GF-D8 (cell line): Measurements from ENCODE around the gene MRPL24.

Source experiments
- DNase-seq: peaks from one replicate; lab custom pipeline; 2025; lab: John Stamatoyannopoulos, UW

MRPL24 gene

DNA sequence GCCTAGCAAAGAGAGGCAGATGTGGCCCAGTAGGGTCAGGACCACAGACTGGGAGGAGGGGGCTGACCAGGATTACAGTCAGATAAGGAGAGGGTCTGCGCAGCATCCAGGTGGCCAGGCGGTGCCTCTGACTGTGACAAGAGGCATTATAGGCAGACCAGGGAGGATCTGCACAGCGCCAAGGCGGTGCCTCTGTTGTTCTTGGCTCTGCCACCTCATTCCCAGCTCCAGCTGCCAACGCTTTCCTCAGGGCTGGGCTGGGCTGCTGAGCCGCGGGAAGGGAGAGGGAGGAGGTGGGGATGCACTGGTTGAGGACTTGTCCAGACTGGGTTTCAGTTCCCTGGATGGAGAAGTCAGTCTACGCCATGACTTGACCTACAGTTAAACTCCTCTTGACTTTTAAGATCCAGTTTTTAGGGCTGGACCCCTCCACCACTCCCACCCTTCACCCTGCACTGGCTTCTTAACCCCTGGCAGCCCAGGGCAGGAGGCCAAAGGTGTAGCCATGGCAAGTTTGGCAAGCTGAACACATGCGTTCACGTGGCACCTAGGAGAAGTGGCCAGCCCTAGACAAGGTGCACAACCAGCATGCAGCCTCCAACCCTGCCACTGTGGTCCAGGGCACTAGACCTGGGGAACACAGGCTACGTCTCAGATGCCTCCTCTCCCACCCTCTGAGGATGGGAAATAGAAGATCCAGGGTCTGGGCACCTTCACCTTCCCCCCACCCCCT, 31.0 kb downstream of the MRPL24 start:
- DNase-seq = no peak

DNA sequence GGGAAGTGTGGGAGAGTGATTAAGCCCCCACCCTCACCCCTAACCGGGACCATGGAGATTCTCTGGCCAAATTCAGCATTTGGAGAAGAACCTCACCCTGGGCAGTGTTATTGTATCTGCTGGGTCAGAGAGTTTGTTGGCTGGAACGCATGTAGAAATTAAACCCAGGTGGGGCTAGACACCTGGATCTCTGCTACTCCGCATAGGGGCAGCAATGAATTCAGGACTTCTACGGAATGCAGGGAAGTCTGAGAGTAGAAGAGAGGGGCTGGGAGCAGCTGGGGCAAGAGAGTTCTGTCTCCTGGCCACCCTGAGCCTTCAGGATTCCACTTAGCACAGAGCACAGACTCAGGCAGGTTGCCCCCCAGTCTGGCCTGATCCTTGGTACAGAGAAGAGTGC, 31.9 kb downstream of the MRPL24 start:
- DNase-seq = no peak

DNA sequence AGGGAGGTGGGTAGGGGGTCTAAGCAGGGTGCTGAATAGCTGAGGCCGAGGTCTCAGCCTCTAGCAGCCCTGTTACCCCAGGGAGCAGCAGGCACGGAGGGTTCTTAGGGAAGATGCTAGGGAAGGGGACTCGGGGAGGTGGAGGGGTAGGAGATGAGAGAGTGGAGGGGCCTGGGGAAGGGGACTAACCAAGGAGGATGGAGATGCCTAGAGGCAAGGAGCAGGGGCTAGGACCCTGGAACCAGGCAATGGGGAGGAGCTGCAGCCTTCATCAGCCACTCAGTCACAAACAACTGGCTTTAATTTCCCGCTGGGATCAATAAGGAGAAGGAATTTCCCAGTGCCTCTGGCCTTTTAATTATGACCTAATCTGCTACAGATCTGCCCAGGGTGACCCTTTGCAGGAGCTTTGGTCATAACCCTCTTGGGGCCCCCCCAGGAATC, 32.6 kb downstream of the MRPL24 start:
- no peak for DNase-seq

DNA sequence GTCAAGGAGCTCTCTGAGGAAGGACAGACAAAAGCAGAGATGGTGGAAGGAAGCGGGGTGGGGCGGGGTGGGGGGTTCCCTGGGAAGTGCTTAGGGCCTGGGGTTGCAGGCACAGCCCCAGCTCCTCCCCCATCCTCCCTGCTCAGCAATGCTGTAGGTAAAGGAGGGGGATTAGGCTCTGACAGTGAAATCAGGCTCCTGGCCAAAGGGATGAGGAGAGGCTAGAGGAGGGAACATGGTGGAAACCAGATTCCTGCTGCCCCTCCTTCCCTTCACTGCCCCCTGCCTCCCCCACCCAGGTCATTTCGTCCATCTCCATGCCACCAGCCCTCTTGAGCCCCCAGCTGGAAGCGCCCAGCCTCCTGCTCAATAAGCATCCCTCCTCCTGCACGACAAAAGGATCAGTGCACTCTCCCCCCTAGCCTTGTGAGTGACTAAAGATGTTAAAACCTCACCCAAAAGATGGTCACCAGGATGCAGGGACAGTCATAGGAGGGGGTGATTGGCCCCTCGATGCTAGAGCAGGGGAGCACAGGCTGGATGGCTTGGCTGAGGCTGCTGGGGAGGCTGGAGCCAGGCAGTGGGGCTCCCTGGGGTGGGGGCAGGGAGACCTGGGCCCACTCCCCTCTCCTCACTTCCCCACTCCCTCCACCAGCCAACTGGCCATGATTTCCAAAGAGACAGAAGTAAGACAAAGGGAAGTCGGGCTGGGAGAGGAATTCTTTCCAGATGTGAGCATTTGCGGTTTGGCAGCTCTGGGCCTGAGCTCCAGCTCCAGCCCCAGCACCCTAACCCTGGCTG, 33.3 kb downstream of the MRPL24 start:
- no peak for DNase-seq

DNA sequence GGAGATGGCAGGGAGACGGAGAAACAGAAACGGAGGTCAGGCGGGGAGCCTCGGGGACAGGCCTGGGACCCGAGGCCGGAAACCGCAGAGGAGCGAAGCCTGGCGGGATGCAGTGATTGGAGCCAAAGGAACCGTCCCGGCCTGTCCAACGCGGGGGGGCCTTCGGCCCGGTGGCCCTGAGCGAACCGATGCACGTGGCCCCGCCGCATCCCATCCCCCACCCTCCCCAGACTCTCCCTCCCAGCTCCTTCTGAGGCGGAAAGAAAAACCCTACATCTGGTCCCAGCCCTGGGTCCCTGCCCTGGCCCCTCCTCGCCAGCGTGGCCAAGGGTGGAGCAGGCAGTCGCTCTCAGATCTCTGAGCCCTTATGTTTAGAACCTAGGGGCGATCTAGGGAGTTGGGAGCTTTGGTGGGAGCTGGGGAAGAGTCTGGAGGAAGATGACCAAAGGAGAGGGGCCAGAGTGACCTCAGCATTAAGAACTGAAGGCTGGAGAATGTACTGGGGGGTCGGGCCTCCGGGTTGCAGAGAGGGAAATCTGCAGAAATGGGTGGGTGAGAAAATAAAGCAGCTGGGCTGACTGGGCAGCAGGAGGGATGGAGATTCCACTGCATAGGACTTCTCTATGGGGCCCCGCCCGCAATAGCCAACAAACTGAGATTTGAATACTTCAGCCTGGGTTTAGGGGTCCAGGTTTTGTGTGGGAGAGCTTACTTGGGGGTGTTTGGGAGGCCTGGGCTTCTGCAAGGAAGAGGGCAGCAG, 34.1 kb downstream of the MRPL24 start:
- no peak for DNase-seq

DNA sequence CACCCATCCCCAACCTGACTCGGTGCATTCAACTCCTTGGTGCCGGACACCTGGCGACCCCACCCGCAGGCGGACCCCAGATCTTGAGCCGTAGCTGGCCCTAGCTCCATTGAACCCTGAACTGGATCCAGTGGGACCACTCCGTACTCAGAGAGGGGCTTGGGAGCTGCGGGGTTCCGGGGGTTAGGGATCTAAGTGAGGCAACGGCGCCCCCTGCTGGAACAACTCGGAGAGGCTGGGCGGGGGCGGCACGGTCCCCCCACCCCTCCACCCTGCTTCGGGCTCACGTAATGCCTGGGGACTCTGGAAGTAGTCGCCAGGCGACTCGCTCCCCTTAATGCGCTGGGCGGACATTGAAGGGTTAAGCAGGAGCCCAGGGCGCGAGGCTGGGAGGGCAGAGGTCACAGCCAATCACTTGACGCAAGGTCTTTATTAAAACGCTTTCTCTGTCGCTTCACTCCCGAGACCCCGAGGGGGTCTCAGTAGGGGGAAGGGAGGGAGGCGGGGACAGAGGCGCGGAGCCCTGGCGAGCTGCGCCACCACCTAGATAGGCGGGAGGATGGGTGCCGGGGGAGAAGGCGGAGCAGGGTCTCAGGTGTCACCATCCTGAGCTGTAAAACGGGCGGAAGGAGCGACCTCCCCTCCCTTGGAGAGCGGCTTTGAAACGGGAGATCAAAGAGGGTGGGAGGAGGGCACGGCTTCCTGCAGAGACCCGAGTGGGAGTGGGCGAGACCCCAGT, 34.8 kb downstream of the MRPL24 start:
- no peak for DNase-seq

DNA sequence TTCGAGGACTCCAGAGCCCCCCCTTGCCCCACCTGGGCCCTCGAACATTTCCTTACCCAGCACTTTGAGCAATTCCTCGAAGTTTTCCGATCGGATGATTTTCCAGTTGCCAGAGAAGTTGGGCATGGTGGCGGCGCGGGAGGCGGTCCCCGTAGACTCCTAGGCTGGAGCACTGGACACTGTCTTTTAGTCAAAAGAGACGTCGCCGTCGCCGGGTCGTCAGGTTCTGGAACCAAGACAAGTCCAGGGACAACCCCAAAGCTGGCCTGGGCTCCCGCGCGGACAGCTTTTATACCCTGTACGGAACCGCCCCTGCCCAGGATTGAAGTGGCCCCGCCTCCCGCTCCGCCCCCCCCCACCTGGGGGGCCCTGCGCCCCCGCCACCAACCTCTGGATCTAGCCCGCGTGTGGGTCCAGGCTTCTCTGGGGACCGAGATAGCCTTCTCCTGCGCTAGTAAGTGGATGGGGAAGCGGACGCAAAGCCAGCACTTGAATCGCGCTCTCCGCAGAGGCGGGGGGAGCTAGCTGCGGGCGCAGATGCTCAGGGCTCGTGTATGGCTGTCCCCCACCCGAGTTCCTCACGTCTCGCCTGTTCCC, 35.5 kb downstream of the MRPL24 start, which contains the start of gene CRABP2:
CRABP2 (minus strand) TSS at position 263 of the 597 bp plus-strand sequence; CDS start at position 126, 137 bp downstream.
- DNase-seq = no peak

DNA sequence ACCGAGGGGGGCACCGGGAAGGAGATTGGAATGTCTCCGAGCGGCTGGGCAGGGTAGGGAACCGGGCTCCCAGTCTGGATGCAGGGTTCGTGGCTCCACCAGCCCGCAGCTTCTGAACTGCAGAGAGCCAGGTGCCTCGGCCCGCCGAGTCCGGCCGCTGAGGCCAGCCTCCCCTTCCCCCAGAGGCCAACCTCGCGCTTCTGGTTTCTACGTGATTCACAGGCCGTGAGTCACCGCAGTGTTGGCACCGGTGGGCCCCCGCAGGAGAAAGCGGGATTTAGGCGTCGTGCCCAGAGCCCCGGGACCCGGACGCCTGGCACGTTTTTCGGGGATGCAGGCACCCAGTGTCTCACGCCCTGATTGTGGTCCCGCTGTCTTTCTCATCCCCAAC, 36.0 kb downstream of the MRPL24 start:
- no peak for DNase-seq

DNA sequence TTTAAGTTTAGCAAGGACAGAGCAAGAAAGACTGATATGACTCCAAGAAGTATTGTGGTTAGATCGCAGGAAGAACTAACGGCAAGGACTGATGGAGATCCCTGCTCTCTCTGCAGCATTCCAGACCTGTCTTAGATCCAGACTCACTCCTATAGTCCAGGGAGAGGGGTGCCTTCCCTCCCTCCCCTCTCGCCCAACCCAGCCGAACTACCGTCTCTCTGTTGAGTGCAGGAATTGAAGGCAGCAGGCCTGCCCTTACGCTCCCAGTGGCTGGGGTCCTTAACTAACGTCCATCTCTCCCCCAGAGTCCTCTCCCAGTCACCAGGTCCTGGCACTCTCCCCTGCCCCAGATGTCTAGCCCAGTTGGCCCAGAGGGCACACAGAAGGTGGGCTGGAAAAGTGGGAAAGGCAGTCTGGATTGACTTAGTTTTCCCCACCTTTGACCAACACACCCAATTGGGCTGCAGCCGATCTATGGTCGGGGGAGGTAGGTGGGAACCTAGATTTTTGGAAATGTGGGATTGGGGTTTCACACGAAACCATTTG, 36.6 kb downstream of the MRPL24 start:
- no peak for DNase-seq

DNA sequence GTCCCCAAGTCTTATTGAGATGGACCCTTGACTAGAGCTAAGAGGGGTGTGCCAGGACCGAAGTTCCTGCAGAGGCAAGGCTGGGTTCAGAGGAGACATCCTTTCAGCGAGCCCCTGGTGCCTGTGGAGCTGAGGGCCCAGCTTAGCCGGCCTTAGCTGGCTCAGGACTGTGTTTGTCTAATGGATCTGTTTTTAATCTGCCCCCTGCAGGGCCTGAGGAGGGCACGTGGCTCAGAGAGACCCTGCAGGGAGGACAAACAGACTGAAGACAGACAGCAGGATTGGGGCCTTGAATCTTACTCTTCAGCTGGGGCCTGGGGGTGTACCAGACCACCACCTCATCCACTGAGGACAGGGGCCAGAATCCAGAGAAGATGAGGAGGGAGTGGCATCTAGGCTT, 37.1 kb downstream of the MRPL24 start:
- no peak for DNase-seq

DNA sequence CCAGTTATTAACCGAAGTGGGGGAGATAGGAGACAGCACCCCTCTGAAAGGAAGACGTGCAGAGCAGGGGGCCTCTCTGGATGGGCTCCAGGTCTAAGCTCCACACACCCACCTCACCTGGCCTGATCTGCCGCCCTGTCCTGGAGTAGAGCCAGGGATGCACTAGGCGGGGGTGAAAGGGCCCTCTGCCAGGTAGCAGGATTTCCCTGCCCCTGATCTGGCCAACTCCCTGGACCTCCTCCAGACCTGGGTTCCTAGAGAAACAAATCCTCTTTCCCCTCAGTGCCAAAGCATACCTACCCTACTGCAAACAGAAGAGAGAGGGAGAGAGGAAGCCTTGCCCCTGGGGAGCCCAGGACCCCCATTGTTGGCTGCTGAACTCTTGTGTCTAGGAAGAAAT, 37.6 kb downstream of the MRPL24 start:
- no peak for DNase-seq

DNA sequence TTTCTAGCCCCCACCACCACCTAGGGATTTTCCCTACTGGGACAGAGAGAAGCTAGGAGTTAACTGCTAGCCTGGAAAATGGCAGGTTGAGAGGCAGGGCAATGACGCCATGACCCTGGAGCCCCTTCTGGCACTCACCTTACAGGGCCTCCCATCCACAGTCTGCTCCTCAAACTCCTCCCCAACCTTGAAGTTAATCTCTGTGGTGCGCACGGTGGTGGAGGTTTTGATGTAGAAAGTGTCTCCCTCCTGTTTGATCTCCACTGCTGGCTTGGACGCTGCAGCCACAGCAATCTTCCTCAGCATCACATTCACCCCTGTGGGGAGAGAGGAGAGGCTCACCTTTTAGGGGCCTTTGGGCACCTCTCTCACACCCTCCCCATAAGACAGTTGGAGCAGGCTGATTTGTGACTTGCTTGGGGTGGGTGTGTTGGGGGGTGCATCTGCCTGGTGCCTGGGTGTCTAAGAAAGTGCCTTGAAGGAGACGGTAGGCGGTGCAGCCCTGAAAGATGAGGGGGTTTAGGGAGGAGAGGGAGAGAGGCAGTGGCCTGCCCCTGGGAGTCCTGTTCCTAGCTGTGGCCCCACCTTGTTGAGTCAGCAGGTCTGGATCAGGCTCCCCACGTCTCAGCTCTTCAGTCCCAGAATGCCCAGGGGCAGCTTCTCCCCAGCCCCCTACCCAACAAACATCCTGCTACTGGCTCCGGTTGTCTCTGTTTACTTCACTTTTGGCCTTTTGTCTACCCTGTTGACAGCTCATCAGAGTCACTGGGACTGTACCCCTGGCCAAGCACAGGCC, 40.0 kb downstream of the MRPL24 start:
- no peak for DNase-seq

DNA sequence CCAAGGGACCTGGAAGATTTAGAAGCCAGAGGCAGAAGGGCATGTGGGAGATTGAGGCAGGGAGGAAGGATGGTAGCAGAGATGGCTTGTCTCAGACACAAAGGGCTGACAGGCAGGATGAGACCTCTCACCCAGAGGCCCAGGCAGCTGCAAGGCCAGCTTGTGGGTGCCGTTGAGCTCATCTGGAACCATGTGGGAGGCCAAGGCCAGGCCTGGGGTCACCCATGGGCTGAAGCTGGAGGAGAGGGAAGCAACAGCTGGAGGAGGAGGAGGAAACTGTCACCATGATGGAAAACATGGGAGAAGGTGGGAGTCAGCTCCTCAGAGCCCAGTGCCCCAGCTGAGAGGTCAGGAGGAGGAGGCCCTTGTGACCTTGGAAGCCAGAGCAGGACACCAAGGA, 41.9 kb downstream of the MRPL24 start:
- no peak for DNase-seq

DNA sequence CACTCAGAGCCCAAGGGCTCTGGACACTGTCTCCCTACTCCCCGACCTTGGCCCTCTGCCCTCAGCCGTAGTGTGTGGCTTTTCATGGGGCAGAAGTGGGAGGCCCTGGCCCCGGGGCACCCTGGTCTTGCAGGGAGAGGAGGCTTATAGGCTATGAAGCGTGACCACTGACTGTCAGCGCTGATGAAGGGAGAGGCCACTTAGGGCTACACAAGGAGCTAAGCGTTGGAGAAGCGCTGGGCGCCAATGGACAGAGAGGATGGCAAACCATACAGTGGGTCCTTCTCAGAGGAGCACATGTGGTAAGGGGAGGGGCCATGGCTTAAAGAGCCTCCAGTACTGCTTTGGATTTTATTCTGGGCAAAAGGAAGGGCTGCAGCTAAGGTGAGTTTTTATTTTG, 43.4 kb downstream of the MRPL24 start:
- DNase-seq = no peak

DNA sequence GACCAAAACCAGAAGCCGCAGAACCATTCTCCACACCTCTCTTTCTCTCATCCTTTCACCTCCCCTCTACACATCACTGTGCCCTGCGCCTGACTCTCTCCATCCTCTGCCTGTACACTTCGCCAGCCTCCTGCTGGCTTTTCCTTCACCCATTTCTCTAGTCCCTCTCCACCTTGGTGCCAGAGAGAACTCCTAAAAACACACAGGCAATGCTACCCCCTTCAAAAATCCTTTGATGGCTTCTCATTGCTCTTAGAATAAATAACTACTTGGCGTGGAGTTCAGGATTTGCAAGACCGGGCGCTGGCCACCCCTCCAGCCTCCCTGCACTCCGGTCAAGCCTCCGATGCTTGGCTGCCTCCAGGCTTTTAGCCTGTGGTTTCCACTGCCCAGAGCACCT, 44.1 kb downstream of the MRPL24 start:
- DNase-seq = no peak

DNA sequence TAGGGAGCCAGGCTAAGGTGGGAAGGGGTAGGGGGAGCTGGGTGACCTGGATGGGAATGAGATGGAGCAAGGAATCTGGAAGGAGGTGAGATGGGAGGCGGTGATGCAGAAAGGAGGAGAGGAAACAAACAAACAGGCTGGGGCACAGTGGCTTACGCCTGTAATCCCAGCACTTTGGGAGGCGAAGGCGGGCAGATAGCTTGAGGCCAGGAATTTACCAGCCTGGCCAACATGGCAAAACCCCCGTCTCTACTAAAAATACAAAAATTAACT, 46.3 kb downstream of the MRPL24 start:
- DNase-seq = no peak

DNA sequence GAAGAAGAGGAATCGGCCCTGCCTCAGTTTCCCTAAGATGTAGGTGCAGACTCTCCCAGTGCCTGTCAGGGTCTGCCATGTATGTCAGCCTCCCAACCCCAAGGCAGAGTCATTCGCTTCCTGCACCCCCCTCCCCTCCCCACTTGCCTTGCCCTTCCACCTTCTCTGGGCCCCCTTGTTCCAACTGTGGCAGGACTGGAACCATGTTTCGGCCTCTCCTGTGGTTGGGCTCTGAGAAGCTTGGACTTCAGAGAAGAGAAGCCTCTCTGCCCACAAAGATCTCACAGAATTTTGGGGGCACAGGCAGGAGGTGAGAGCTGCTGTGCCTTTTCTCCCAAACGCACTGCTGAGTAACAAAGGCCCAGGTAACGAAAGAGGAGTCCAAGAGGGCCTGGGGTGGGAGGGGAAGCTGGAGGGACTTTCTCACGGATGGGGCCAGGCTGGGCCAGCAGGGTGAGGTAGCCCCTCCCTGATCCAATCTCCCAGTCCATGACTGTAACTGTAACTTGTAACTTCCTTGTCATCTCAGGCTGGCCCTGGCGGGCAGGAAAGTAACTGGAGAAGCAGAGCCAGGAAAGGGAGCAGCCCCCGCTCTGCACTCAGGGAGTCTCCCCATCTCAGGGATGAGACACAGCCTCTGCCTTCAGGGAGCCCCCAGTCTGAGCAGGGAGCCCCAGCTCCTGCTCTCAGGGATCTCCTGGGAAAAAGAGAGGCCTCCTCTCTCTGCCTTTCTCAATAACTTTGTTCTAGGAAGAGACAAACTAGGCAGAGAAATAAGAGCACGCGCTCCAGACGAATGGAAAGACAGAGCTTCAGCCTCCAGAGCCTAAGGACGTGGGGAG, 46.8 kb downstream of the MRPL24 start:
- no peak for DNase-seq

DNA sequence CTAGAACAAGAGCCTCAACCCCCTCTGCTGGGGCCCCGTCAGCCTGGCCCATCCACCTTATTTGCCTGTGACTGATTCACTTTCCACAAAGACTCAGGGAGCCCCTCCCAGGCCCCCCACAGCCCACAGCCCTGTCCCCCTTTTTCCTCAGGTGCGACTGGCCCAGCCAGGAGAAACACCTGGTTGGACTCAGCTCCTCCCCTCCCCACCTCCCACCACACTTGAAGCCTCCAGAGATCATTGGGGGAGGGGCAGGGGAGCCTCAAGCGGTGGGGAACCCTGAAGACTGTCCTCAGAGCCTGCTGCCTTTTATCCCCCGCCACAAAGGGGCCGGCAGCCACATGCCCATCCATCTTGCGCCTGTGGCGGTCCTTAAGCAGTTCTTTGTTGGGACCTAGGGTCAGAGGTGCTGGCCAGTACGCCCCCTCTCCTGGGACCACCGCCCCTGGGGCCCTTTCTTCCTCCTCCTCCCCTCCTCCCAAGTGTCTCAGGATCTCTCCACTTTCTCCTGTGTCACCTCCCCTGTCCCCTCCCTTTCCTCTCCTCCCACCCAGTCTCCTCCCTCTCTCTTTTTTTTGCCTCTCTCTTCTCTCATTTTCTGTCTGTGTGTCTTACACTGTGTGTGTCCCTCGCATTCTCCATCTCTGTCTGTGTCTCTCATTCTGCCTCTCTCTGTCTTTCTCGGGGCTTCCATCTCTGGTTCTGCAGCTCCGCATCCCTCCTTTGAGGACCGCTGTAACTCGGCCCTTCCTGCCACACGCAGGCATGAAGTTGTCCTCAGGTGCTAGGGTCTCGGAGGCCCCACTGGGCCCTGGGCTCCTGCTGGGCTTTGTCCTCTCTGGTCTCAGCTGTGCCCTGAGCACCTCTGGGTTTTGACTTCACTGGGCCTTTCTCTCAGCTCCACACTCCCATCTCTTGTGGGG, 47.7 kb downstream of the MRPL24 start:
- DNase-seq = no peak
